Stimulated activated CD4-positive, alpha-beta T cell treated with anti-CD3 and anti-CD28 coated beads, TNF-alpha, amount 100 ng/mL, for 24 hours (primary cell): Measurements from ENCODE around the gene NHSL1.

Source experiments
- DNase-seq, 3 experiments: peaks; one replicate each; pipeline ENCODE4 v3.0.0-alpha.2; 2020; ENCODE audit warnings: low read depth in 3 of 3

NHSL1 gene

GRCh38 chr6:138456401-138456790 is 42.9 kb downstream of the NHSL1 start:
- no peak for DNase-seq

- DNase-seq = no peak
These were observed 43.4 kb downstream of the NHSL1 start for GRCh38 chr6:138455746-138456400.

- peak; percentile 17 to 45 (median 22) for DNase-seq
These were observed 44.1 kb downstream of the NHSL1 start for GRCh38 chr6:138454981-138455706.

GRCh38 chr6:138451043-138451442 is 48.3 kb downstream of the NHSL1 start:
- no peak for DNase-seq

- DNase-seq = no peak
These were observed 48.8 kb downstream of the NHSL1 start for GRCh38 chr6:138450445-138450844.

- no peak for DNase-seq
These were observed 52.5 kb downstream of the NHSL1 start for GRCh38 chr6:138446821-138447220.

GRCh38 chr6:138443979-138444378 is 55.3 kb downstream of the NHSL1 start:
- DNase-seq = no peak

GRCh38 chr6:138442663-138443062 is 56.6 kb downstream of the NHSL1 start:
- DNase-seq = no peak

- no peak for DNase-seq
These were observed 57.3 kb downstream of the NHSL1 start for GRCh38 chr6:138441965-138442364.

- no peak for DNase-seq
These were observed 58.4 kb downstream of the NHSL1 start for GRCh38 chr6:138440758-138441357.

- no peak for DNase-seq
These were observed 59.0 kb downstream of the NHSL1 start for GRCh38 chr6:138440296-138440695.

GRCh38 chr6:138439546-138439945 is 59.7 kb downstream of the NHSL1 start:
- DNase-seq = no peak

GRCh38 chr6:138434925-138435324 is 64.4 kb downstream of the NHSL1 start:
- DNase-seq = no peak

GRCh38 chr6:138434096-138434495 is 65.2 kb downstream of the NHSL1 start:
- DNase-seq = no peak

- no peak for DNase-seq
These were observed 67.3 kb downstream of the NHSL1 start for GRCh38 chr6:138432063-138432356.

- no peak for DNase-seq
These were observed 67.8 kb downstream of the NHSL1 start for GRCh38 chr6:138431256-138432062.

- no peak for DNase-seq
These were observed 68.7 kb downstream of the NHSL1 start for GRCh38 chr6:138430361-138431145.

GRCh38 chr6:138429761-138430160 is 69.5 kb downstream of the NHSL1 start:
- no peak for DNase-seq

GRCh38 chr6:138428944-138429598 is 70.2 kb downstream of the NHSL1 start:
- DNase-seq = no peak

- no peak for DNase-seq
These were observed 71.6 kb downstream of the NHSL1 start for GRCh38 chr6:138427701-138428100.

- no peak for DNase-seq
These were observed 72.7 kb downstream of the NHSL1 start for GRCh38 chr6:138426500-138427123.
